ENCODE results near the gene ZC3H7A.

GRCh38 chr16:11835891-11836649 lies 39.0 kb upstream of the ZC3H7A start:
- no peak for TF ChIP-seq EZH2 (IDR thresholded peaks at IDR 0.05; ENCODE audit: low read length, missing control alignments)
- TF ChIP-seq, protein P1, sequence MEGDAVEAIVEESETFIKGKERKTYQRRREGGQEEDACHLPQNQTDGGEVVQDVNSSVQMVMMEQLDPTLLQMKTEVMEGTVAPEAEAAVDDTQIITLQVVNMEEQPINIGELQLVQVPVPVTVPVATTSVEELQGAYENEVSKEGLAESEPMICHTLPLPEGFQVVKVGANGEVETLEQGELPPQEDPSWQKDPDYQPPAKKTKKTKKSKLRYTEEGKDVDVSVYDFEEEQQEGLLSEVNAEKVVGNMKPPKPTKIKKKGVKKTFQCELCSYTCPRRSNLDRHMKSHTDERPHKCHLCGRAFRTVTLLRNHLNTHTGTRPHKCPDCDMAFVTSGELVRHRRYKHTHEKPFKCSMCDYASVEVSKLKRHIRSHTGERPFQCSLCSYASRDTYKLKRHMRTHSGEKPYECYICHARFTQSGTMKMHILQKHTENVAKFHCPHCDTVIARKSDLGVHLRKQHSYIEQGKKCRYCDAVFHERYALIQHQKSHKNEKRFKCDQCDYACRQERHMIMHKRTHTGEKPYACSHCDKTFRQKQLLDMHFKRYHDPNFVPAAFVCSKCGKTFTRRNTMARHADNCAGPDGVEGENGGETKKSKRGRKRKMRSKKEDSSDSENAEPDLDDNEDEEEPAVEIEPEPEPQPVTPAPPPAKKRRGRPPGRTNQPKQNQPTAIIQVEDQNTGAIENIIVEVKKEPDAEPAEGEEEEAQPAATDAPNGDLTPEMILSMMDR (conservative IDR thresholded peaks at IDR 0.05 in 1 of 2, IDR thresholded peaks at IDR 0.05 in 1 of 2; ENCODE audit: low read depth in 1 of 2, low read length in 2 of 2): no peak
